Endothelial cell of umbilical vein (primary cell): Measurements from ENCODE around the gene HASPIN. TPM values are rescaled to one million over a fixed set of nuclear protein-coding genes. Genes with fewer than 3 reads are reported as not detected.

Source experiments
- BruUV-seq: library from RNA; stranded (reverse); fragments of 400-500 nt; replicated peaks from 2 replicates; lab custom pipeline; 2021; lab: Mats Ljungman, UMichigan
- CTCF ChIA-PET: fragments of 300-600, 350-600 bp; sonication (Branson Sonifier 250); formaldehyde crosslinking; loops from one replicate; lab custom pipeline; 2021; ENCODE audit warnings: antibody characterized with exemption, inconsistent platforms; lab: Charles Lee
- POLR2A ChIA-PET: fragments of 300-600, 350-600 bp; sonication (Branson Sonifier 250); formaldehyde crosslinking; loops from one replicate; lab custom pipeline; 2021; ENCODE audit warnings: antibody characterized with exemption, inconsistent platforms; lab: Charles Lee
- DNase-seq: peaks from one replicate; pipeline ENCODE4 v3.0.0-alpha.2; 2011; ENCODE audit warnings: low read depth, low spot score
- FAIRE-seq: peaks from 2 replicates; lab custom pipeline; 2011; peaks lifted over from hg19 to GRCh38; lab: Jason Lieb, UNC
- H2AFZ ChIP-seq: 2 replicates; pipeline ENCODE4 v1.6.0; 2012; ENCODE audit warnings: low read depth, low read length, control low read depth, inconsistent platforms
- H3K27ac ChIP-seq: 2 replicates; pipeline ENCODE4 v1.5.1; 2011; ENCODE audit warnings: low read depth, mild to moderate bottlenecking, control low read depth, low read length, moderate library complexity; ENCODE audit not compliant: insufficient read depth
- H3K27me3 ChIP-seq, 2 experiments: 2 replicates each; pipeline versions ENCODE4 v1.6.0 to v1.6.1; 2011; ENCODE audit warnings: low read length in 2 of 2, mixed read lengths in 1 of 2; ENCODE audit not compliant: control insufficient read depth in 2 of 2, insufficient read depth in 2 of 2
- H3K36me3 ChIP-seq, 2 experiments: 2 replicates in 1 of 2; 3 replicates in 1 of 2; pipeline ENCODE4 v1.5.1; 2011; ENCODE audit warnings: low read length in 2 of 2, mild to moderate bottlenecking in 1 of 2, moderate library complexity in 1 of 2; ENCODE audit not compliant: control insufficient read depth in 2 of 2, insufficient read depth in 2 of 2; ENCODE audit errors: extremely low read depth in 1 of 2
- H3K4me1 ChIP-seq: 3 replicates; pipeline ENCODE4 v1.5.1; 2011; ENCODE audit warnings: mild to moderate bottlenecking, low read length; ENCODE audit not compliant: control insufficient read depth, insufficient read depth; ENCODE audit errors: extremely low read depth
- H3K4me2 ChIP-seq: 2 replicates; pipeline ENCODE4 v1.6.1; 2011; ENCODE audit warnings: low read length, control low read depth, mixed read lengths; ENCODE audit not compliant: insufficient read depth
- H3K4me3 ChIP-seq, 3 experiments: fragments of 200-600 bp in 1 of 3; sonication (generic), shearing (Covaris generic) in 1 of 3; replicated peaks in 1 of 3; 2 replicates each; pipeline ENCODE4 v1.5.1; 2011 to 2016; ENCODE audit warnings: control low read depth in 3 of 3, low read length in 3 of 3, mild to moderate bottlenecking in 2 of 3, inconsistent platforms in 1 of 3, low read depth in 1 of 3, moderate library complexity in 1 of 3; ENCODE audit not compliant: insufficient read depth in 1 of 3
- H3K79me2 ChIP-seq: 2 replicates; pipeline ENCODE4 v1.6.0; 2012; ENCODE audit warnings: low read length, inconsistent platforms; ENCODE audit not compliant: control insufficient read depth, insufficient read depth
- H3K9ac ChIP-seq: replicated peaks from 2 replicates; pipeline ENCODE3; 2011; ENCODE audit warnings: low read length, control low read depth; ENCODE audit not compliant: insufficient read depth; ENCODE audit errors: extremely low read depth
- H3K9me1 ChIP-seq: replicated peaks from 3 replicates; pipeline ENCODE4 v1.6.0; 2011; ENCODE audit warnings: mild to moderate bottlenecking, low read length; ENCODE audit not compliant: control insufficient read depth, insufficient read depth; ENCODE audit errors: extremely low read depth
- H3K9me3 ChIP-seq: replicated peaks from 2 replicates; pipeline ENCODE4 v1.5.1; 2012; ENCODE audit warnings: low read length, inconsistent platforms; ENCODE audit not compliant: control insufficient read depth, insufficient read depth
- H4K20me1 ChIP-seq: replicated peaks from 2 replicates; pipeline ENCODE3; 2011; ENCODE audit warnings: mild to moderate bottlenecking, low read length; ENCODE audit not compliant: control insufficient read depth, insufficient read depth; ENCODE audit errors: extremely low read depth
- CTCF ChIP-seq, 2 donors: IDR thresholded peaks; 1 replicate in 1 of 2; 2 replicates in 1 of 2; pipeline ENCODE4 v1.5.1; 2011; ENCODE audit warnings: low read length in 2 of 2, mild to moderate bottlenecking in 2 of 2, moderate library complexity in 2 of 2, control low read depth in 1 of 2, inconsistent platforms in 1 of 2, low read depth in 1 of 2; ENCODE audit not compliant: insufficient read depth in 1 of 2; ENCODE audit errors: extremely low read depth in 1 of 2
- FOS ChIP-seq: IDR thresholded peaks from 2 replicates; pipeline ENCODE4 v1.6.1; 2011; ENCODE audit warnings: mild to moderate bottlenecking, low read length, moderate library complexity, borderline replicate concordance; ENCODE audit not compliant: insufficient read depth
- JUN ChIP-seq: IDR thresholded peaks from 2 replicates; pipeline ENCODE4 v1.6.1; 2011; ENCODE audit warnings: borderline replicate concordance, low read depth; ENCODE audit not compliant: insufficient read length, insufficient read depth
- MAX ChIP-seq: IDR thresholded peaks from 2 replicates; pipeline ENCODE4 v1.6.1; 2011; ENCODE audit not compliant: insufficient read depth, insufficient read length
- MYC ChIP-seq: IDR thresholded peaks from one replicate; pipeline ENCODE4 v1.6.1; 2011; ENCODE audit warnings: mild to moderate bottlenecking, low read depth, low read length
- POLR2A ChIP-seq: IDR thresholded peaks from 2 replicates; pipeline ENCODE4 v1.6.1; 2012; ENCODE audit warnings: low read depth, mild to moderate bottlenecking, control low read depth, low read length
- POLR2AphosphoS5 ChIP-seq: IDR thresholded peaks from 2 replicates; pipeline ENCODE4 v1.6.1; 2012; ENCODE audit warnings: low read depth, mild to moderate bottlenecking, control low read depth, low read length, moderate library complexity; ENCODE audit not compliant: insufficient read depth
- dilution Hi-C: fragments of 300-500 bp; cut with MboI; formaldehyde crosslinking; loops from one replicate; pipeline ENCODE4 v1.15.0; 2019; ENCODE audit warnings: low sequenced_read_pairs; ENCODE audit not compliant: extremely low pct_ligation_motif_present
- intact Hi-C: fragments of 100-400 bp; cut with micrococcal nuclease; formaldehyde crosslinking; loops from one replicate; pipeline ENCODE4 v1.10.0; 2022
- polyA plus RNA-seq, 4 experiments: library from polyadenylated mRNA; depleted of rRNA in 3 of 4; stranded (reverse) in 3 of 4; unstranded in 1 of 4; fragments of >200 nt; gene quantifications; 2 replicates each; pipeline versions ENCODE4 v1.2.1 to v1.2.3, GENCODE V29; 2011 to 2012; ENCODE audit warnings: missing spikeins in 1 of 4
- total RNA-seq: library from RNA; stranded (reverse); gene quantifications from 2 replicates; pipeline ENCODE4 v1.2.3, GENCODE V29; 2021

Gene HASPIN
- total and polyA plus RNA-seq, 2 donors (not counting 3 experiments of a cell fraction or from before 2014, with no cell fraction given), result 2.7 to 13.2 TPM

- Histone ChIP-seq H3K27me3 (no peaks in the 10 kb centered on the region), H3K27ac (no peak overlapping the region), H3K9me1 (no peaks in the 10 kb centered on the region), H3K9me3 (no peaks in the 10 kb centered on the region), H3K79me2 (no peaks in the 10 kb centered on the region), H4K20me1 (no peaks in the 10 kb centered on the region), H3K4me1 (peaks cover 2% of the 10 kb centered on the region), H3K9ac (no peak overlapping the region), H2AFZ (no peak overlapping the region), H3K4me3 (no peak overlapping the region), H3K36me3 (no peaks in the 10 kb centered on the region), H3K4me2 (no peak overlapping the region)
- DNase-seq, result no peak
- no peak for TF ChIP-seq JUN
- TF ChIP-seq POLR2AphosphoS5, result no peak
- no peak for TF ChIP-seq CTCF (IDR thresholded peaks at IDR 0.05; ENCODE audit: extremely low read depth in 1 of 2, insufficient read depth in 1 of 2, low read depth in 1 of 2, low read length in 2 of 2)
- no peak for TF ChIP-seq FOS
- no peak for TF ChIP-seq MYC
- TF ChIP-seq POLR2A, result no peak
- no peak for TF ChIP-seq MAX
- no TSS peak for BruUV-seq
- intact Hi-C loops, result no loop called here
- FAIRE-seq, result no peak
- POLR2A ChIA-PET, result no interaction called here
- CTCF ChIA-PET, result interaction anchor here (1.1 to 4.0 kb wide), 2 partner anchors 17 to 24 kb away, joined by 3 to 22 read pairs; no protein-coding TSS in a partner anchor
- dilution Hi-C loops, result no loop called here
These were observed 38.2 kb downstream of the HASPIN start for GRCh38 chr17:3761918-3762380.
